Adrenal gland (tissue), 5 donors: ENCODE results near the gene FAM50A.

Source experiments
- CTCF ChIP-seq, 6 experiments: fragments of 450-650 bp in 4 of 6; fragments of 200-600 bp in 2 of 6; sonication (generic) in 1 of 6; IDR thresholded peaks; 1 replicate in 5 of 6; 2 replicates in 1 of 6; pipeline versions ENCODE4 v1.5.1 to v1.8.0; 2016 to 2021; ENCODE audit warnings: antibody characterized with exemption in 6 of 6, mild to moderate bottlenecking in 2 of 6, moderate library complexity in 1 of 6
- POLR2A ChIP-seq, 2 donors: fragments of 450-650 bp; IDR thresholded peaks; one replicate each; pipeline ENCODE4 v1.6.1; 2017; ENCODE audit warnings: antibody characterized with exemption in 2 of 2, mild to moderate bottlenecking in 2 of 2, moderate library complexity in 1 of 2
- donor health status: DM: no; HTN: no; CAD: no.

DNA sequence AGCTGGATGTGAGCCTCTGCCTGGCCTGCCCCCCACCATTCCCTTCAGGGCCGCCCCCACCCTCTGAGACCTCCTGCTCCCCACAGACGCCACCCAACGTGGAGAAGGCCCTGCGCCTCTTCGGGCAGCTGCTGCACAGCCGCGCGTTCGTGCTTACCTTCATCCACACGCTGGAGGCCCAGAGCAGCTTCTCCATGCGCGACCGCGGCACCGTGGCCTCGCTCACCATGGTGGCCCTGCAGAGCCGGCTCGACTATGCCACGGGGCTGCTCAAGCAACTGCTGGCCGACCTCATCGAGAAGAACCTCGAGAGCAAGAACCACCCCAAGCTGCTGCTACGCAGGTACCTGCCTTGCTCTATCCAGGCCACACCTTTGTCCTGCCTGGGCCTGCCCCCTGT, 24.3 kb downstream of the FAM50A start:
- no peak for TF ChIP-seq CTCF (IDR thresholded peaks at IDR 0.05)
- no peak for TF ChIP-seq POLR2A (IDR thresholded peaks at IDR 0.05)
